MM.1S (cell line): Measurements from ENCODE around the gene MVD.

Source experiments
- DNase-seq: peaks from one replicate; pipeline ENCODE4 v3.0.0-alpha.2; 2015
- H2AFZ ChIP-seq: fragments of 300-600 bp; sonication (generic); 2 replicates; pipeline ENCODE4 v1.6.0; 2016; ENCODE audit warnings: antibody characterized with exemption, low read length
- H3F3A ChIP-seq: fragments of 300-600 bp; sonication (generic); 2 replicates; pipeline ENCODE4 v1.6.1; 2016; ENCODE audit warnings: mild to moderate bottlenecking, antibody characterized with exemption, low read length, moderate library complexity, mixed read lengths; ENCODE audit not compliant: insufficient read depth
- H3K27ac ChIP-seq: fragments of 300-600 bp; sonication (generic); 2 replicates; pipeline ENCODE4 v1.5.1; 2016; ENCODE audit warnings: mild to moderate bottlenecking, low read length
- H3K27me3 ChIP-seq: fragments of 300-600 bp; sonication (generic); replicated peaks from 2 replicates; pipeline ENCODE4 v1.6.0; 2016; ENCODE audit warnings: low read length; ENCODE audit not compliant: insufficient read depth
- H3K36me3 ChIP-seq: fragments of 300-600 bp; sonication (generic); replicated peaks from 2 replicates; pipeline ENCODE4 v1.6.1; 2016; ENCODE audit warnings: mild to moderate bottlenecking, low read length, mixed read lengths; ENCODE audit not compliant: insufficient read depth
- H3K4me1 ChIP-seq: fragments of 300-600 bp; sonication (generic); 2 replicates; pipeline ENCODE4 v1.6.1; 2016; ENCODE audit warnings: low read length, mixed read lengths
- H3K4me2 ChIP-seq: fragments of 300-600 bp; sonication (generic); 2 replicates; pipeline ENCODE4 v1.6.0; 2016; ENCODE audit warnings: low read depth, low read length
- H3K4me3 ChIP-seq: fragments of 300-600 bp; sonication (generic); 2 replicates; pipeline ENCODE4 v1.5.1; 2016; ENCODE audit warnings: low read length, mixed read lengths
- H3K79me2 ChIP-seq: fragments of 300-600 bp; sonication (generic); 2 replicates; pipeline ENCODE4 v1.6.1; 2016; ENCODE audit warnings: mixed run types, low read length, mixed read lengths
- H3K9ac ChIP-seq: fragments of 300-600 bp; sonication (generic); 2 replicates; pipeline ENCODE4 v1.6.1; 2016; ENCODE audit warnings: low read length, mixed read lengths
- H3K9me2 ChIP-seq: fragments of 300-600 bp; sonication (generic); replicated peaks from 2 replicates; pipeline ENCODE4 v1.6.1; 2016; ENCODE audit warnings: mild to moderate bottlenecking, low read length, mixed read lengths; ENCODE audit not compliant: insufficient read depth
- H3K9me3 ChIP-seq: fragments of 300-600 bp; sonication (generic); replicated peaks from 2 replicates; pipeline ENCODE4 v1.6.1; 2016; ENCODE audit warnings: mild to moderate bottlenecking, low read length, mixed read lengths; ENCODE audit not compliant: insufficient read depth
- H4K20me1 ChIP-seq: fragments of 300-600 bp; sonication (generic); 2 replicates; pipeline ENCODE4 v1.6.1; 2016; ENCODE audit warnings: mild to moderate bottlenecking, low read length, moderate library complexity, mixed read lengths; ENCODE audit not compliant: insufficient read depth
- EZH2 ChIP-seq: fragments of 300-600 bp; sonication (generic); optimal IDR thresholded peaks from 2 replicates; pipeline ENCODE3; 2017; ENCODE audit warnings: low read depth, mild to moderate bottlenecking, antibody characterized with exemption, low read length, mixed read lengths
- EZH2phosphoT487 ChIP-seq: fragments of 300-600 bp; sonication (generic); IDR thresholded peaks from 2 replicates; pipeline ENCODE4 v1.6.1; 2018; ENCODE audit warnings: antibody characterized with exemption, low read length
- TF ChIP-seq, protein P1 (sequence below): fragments of 300-600 bp; sonication (generic); IDR thresholded peaks from 2 replicates; pipeline ENCODE4 v1.5.1; 2016; ENCODE audit warnings: antibody characterized with exemption, low read length, mixed read lengths

Gene MVD

GRCh38 chr16:88605186-88606147 lies 57.4 kb downstream of the MVD start:
- Histone ChIP-seq H3K27ac (no peak overlapping the region), H3K27me3 (no peaks in the 10 kb centered on the region), H3K79me2 (no peaks in the 10 kb centered on the region; the same call in 1 of the 2 replicates), H4K20me1 (no peaks in the 10 kb centered on the region), H2AFZ (no peak overlapping the region), H3K4me3 (no peak overlapping the region), H3K9ac (no peak overlapping the region), H3K9me2 (no peaks in the 10 kb centered on the region), H3K9me3 (no peaks in the 10 kb centered on the region), H3F3A (no peaks in the 10 kb centered on the region), H3K36me3 (no peaks in the 10 kb centered on the region), H3K4me2 (no peak overlapping the region), H3K4me1 (no peaks in the 10 kb centered on the region)
- TF ChIP-seq EZH2 (no peak), EZH2phosphoT487 (no peak)
- TF ChIP-seq, protein P1, sequence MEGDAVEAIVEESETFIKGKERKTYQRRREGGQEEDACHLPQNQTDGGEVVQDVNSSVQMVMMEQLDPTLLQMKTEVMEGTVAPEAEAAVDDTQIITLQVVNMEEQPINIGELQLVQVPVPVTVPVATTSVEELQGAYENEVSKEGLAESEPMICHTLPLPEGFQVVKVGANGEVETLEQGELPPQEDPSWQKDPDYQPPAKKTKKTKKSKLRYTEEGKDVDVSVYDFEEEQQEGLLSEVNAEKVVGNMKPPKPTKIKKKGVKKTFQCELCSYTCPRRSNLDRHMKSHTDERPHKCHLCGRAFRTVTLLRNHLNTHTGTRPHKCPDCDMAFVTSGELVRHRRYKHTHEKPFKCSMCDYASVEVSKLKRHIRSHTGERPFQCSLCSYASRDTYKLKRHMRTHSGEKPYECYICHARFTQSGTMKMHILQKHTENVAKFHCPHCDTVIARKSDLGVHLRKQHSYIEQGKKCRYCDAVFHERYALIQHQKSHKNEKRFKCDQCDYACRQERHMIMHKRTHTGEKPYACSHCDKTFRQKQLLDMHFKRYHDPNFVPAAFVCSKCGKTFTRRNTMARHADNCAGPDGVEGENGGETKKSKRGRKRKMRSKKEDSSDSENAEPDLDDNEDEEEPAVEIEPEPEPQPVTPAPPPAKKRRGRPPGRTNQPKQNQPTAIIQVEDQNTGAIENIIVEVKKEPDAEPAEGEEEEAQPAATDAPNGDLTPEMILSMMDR = no peak
- no peak for DNase-seq

GRCh38 chr16:88602091-88602490 lies 60.8 kb downstream of the MVD start:
- no peak overlapping the region for H3K9ac ChIP-seq
- H3K4me2 ChIP-seq = no peak overlapping the region
- no peaks in the 10 kb centered on the region; the same call in 1 of the 2 replicates for H3K36me3 ChIP-seq

More at GRCh38 chr16:88602091-88602490, 60.8 kb downstream of the MVD start:
- no peaks in the 10 kb centered on the region for H4K20me1 ChIP-seq
- H3K9me2 ChIP-seq = no peaks in the 10 kb centered on the region
- no peak overlapping the region for H3K27ac ChIP-seq
- no peak for DNase-seq
- H3K79me2 ChIP-seq = peaks cover 14% of the 10 kb centered on the region
- H3K9me3 ChIP-seq = no peaks in the 10 kb centered on the region
- H3K4me3 ChIP-seq = no peak overlapping the region
- H3K4me1 ChIP-seq = peaks cover 14% of the 10 kb centered on the region
- TF ChIP-seq EZH2phosphoT487 (no peak), EZH2 (no peak)
- TF ChIP-seq, protein P1 = no peak
- no peaks in the 10 kb centered on the region for H3K27me3 ChIP-seq
- no peak overlapping the region for H2AFZ ChIP-seq
- peaks cover 11% of the 10 kb centered on the region for H3F3A ChIP-seq
